CD4-positive, alpha-beta memory T cell (primary cell): ENCODE data around the gene NDUFV2. TPM values are rescaled to one million over a fixed set of nuclear protein-coding genes. Genes with fewer than 3 reads are reported as not detected.
"Not testable (repeated sequence)": the region's sequence is repeated elsewhere in the genome, so short reads cannot be mapped to it uniquely, and the experiment has no call there.

ENCODE experiments used
- CTCF ChIA-PET: fragments of 350-600 bp; sonication (Branson Sonifier 250); formaldehyde crosslinking; loops from one replicate; lab custom pipeline; 2021; ENCODE audit warnings: inconsistent platforms; ENCODE audit not compliant: partially characterized antibody; lab: Charles Lee
- POLR2A ChIA-PET: fragments of 350-600 bp; sonication (Branson Sonifier 250); formaldehyde crosslinking; loops from one replicate; lab custom pipeline; 2021; ENCODE audit not compliant: partially characterized antibody; lab: Charles Lee
- DNase-seq, 5 donors: peaks; one replicate each; pipeline versions ENCODE4 v3.0.0 to v3.0.0-alpha.2; 2020 to 2022; ENCODE audit warnings: mixed read lengths in 1 of 5
- H3K27ac ChIP-seq: one replicate; pipeline ENCODE4 v1.7.0; 2013; ENCODE audit warnings: low read depth, low read length
- H3K27me3 ChIP-seq: 2 replicates; pipeline ENCODE4 v1.7.0; 2013; ENCODE audit warnings: mild to moderate bottlenecking, low read length, moderate library complexity; ENCODE audit not compliant: insufficient read depth
- H3K36me3 ChIP-seq: 2 replicates; pipeline ENCODE4 v1.7.0; 2013; ENCODE audit warnings: mild to moderate bottlenecking, low read length, moderate library complexity; ENCODE audit not compliant: insufficient read depth
- H3K4me1 ChIP-seq: 2 replicates; pipeline ENCODE4 v1.7.0; 2013; ENCODE audit warnings: mild to moderate bottlenecking, low read length, moderate library complexity; ENCODE audit not compliant: insufficient read depth
- H3K4me3 ChIP-seq, 2 donors: one replicate each; pipeline ENCODE4 v1.7.0; 2013; ENCODE audit warnings: low read length in 2 of 2, mild to moderate bottlenecking in 1 of 2
- H3K9me3 ChIP-seq, 2 donors: one replicate each; pipeline ENCODE4 v1.7.0; 2013; ENCODE audit warnings: low read length in 2 of 2, control low read depth in 1 of 2; ENCODE audit not compliant: control insufficient read depth in 1 of 2
- H3K27ac Mint-ChIP-seq, 7 donors: one replicate each; pipeline ENCODE4 v1.8.0; 2020 to 2021; ENCODE audit warnings: mixed read lengths in 7 of 7, mild to moderate bottlenecking in 6 of 7, inconsistent platforms in 3 of 7, moderate library complexity in 3 of 7
- H3K27me3 Mint-ChIP-seq, 2 donors: one replicate each; pipeline ENCODE4 v1.8.0; 2020 to 2021; ENCODE audit warnings: mixed read lengths in 2 of 2
- H3K36me3 Mint-ChIP-seq, 2 donors: one replicate each; pipeline ENCODE4 v1.8.0; 2020 to 2021; ENCODE audit warnings: mixed read lengths in 2 of 2, inconsistent platforms in 1 of 2, mild to moderate bottlenecking in 1 of 2
- H3K4me1 Mint-ChIP-seq, 4 donors: one replicate each; pipeline ENCODE4 v1.8.0; 2020 to 2021; ENCODE audit warnings: mixed read lengths in 4 of 4, mild to moderate bottlenecking in 1 of 4
- H3K4me3 Mint-ChIP-seq, 8 donors: one replicate each; pipeline ENCODE4 v1.8.0; 2020 to 2021; ENCODE audit warnings: mixed read lengths in 8 of 8, mild to moderate bottlenecking in 7 of 8, moderate library complexity in 6 of 8, inconsistent platforms in 3 of 8
- H3K9me3 Mint-ChIP-seq, 8 donors: one replicate each; pipeline ENCODE4 v1.8.0; 2020 to 2021; ENCODE audit warnings: mixed read lengths in 8 of 8, mild to moderate bottlenecking in 5 of 8, inconsistent platforms in 3 of 8, moderate library complexity in 1 of 8
- intact Hi-C: fragments of 100-400 bp; cut with micrococcal nuclease; formaldehyde crosslinking; loops from one replicate; pipeline ENCODE4 v1.15.1; 2023
- polyA plus RNA-seq, 2 donors: library from polyadenylated mRNA; unstranded; fragments of 300-500 nt; fragmentation: Illumina TruSeq; gene quantifications; one replicate each; pipeline ENCODE4 v1.2.3, GENCODE V29; 2021
- total RNA-seq, 2 experiments: library from RNA; stranded (reverse); gene quantifications; one replicate each; pipeline ENCODE4 v1.2.3, GENCODE V29; 2021

Gene NDUFV2
- total and polyA plus RNA-seq, 4 experiments from 2014 or later: 135 to 281 (median 174) TPM

DNA sequence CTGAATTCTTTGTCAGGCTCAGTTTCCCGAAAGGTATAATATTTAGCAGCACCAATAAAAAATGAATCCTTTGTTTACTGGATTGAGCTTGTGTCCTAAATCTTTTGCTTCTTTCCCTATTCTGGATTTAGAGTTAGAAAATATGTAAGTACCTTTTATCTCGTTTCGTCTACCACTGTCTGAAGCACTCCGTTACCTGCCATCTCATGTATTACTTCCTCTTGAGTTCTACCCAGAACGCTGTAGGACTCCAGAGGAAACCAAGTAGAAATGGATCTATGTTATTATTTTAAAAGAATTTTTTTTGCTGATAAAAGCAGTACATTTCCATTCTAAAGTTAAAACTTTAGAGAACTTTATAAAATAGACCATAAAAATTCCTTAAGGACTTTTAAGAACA is 47.6 kb downstream of the NDUFV2 start:
- Mint-ChIP-seq H3K4me1 (peaks cover 64 to 92% (median 77%) of the 10 kb centered on the region in 4 donors), H3K9me3 (peaks cover 0 to 2% (median 0%) of the 10 kb centered on the region in 8 donors), H3K27me3 (no peaks in the 10 kb centered on the region), H3K4me3 (peak overlapping the region in 6 of 8 donors; percentile 9 to 62 (median 38)), H3K27ac (peak overlapping the region in 4 of 7 donors; percentile 14 to 78 (median 42)), H3K36me3 (peaks cover 0 to 9% of the 10 kb centered on the region in 2 donors)
- intact Hi-C loops: no loop called here
- Histone ChIP-seq H3K4me3 (no peak overlapping the region), H3K36me3 (no peaks in the 10 kb centered on the region), H3K4me1 (peaks cover 94% of the 10 kb centered on the region), H3K9me3 (no peaks in the 10 kb centered on the region), H3K27me3 (no peaks in the 10 kb centered on the region), H3K27ac (no peak overlapping the region)
- ChIA-PET POLR2A (interaction anchor here (1.4 to 1.5 kb wide), 2 partner anchors 13 to 32 kb away, joined by 4 to 6 read pairs; partner anchors contain the start of gene ANKRD12), CTCF (interaction anchor here (0.7 to 2.3 kb wide), 4 partner anchors 12 to 78 kb away, joined by 3 to 15 read pairs (median 4); no protein-coding TSS in a partner anchor)
- DNase-seq: no peak

GRCh38 chr18:9153256-9153655 is 50.8 kb downstream of the NDUFV2 start:
- Histone ChIP-seq H3K4me3 (no peak overlapping the region), H3K4me1 (peaks cover 93% of the 10 kb centered on the region), H3K27ac (no peak overlapping the region), H3K27me3 (no peaks in the 10 kb centered on the region), H3K36me3 (no peaks in the 10 kb centered on the region), H3K9me3 (no peaks in the 10 kb centered on the region)
- CTCF ChIA-PET: interaction anchor here (1.4 to 1.5 kb wide), 2 partner anchors 80 to 82 kb away, joined by 4 to 6 read pairs; no protein-coding TSS in a partner anchor
- intact Hi-C loops: no loop called here
- POLR2A ChIA-PET: interaction anchor here (0.8 kb wide), 1 partner anchor 14 kb away, joined by 3 read pairs; no protein-coding TSS in a partner anchor
- Mint-ChIP-seq H3K27me3 (no peaks in the 10 kb centered on the region), H3K27ac (peak overlapping the region in 2 of 7 donors; percentile 24 to 62), H3K36me3 (peaks cover 0 to 18% of the 10 kb centered on the region in 2 donors), H3K4me1 (peaks cover 66 to 93% (median 79%) of the 10 kb centered on the region in 4 donors), H3K9me3 (peaks cover 0 to 4% (median 0%) of the 10 kb centered on the region in 8 donors), H3K4me3 (peak overlapping the region in 4 of 8 donors; percentile 40 to 62 (median 50))
- DNase-seq: no peak

- POLR2A ChIA-PET: interaction anchor here (0.7 to 1.2 kb wide), 3 partner anchors 19 to 91 kb away, joined by 3 to 4 read pairs (median 3); no protein-coding TSS in a partner anchor
- H3K4me1 ChIP-seq: peaks cover 81% of the 10 kb centered on the region
Measured at GRCh38 chr18:9156604-9157249, 54.2 kb downstream of the NDUFV2 start.

GRCh38 chr18:9157806-9158205 is 55.3 kb downstream of the NDUFV2 start:
- Mint-ChIP-seq H3K4me3 (peak overlapping the region in 6 of 8 donors; percentile 1 to 70 (median 46)), H3K36me3 (peaks cover 14 to 38% of the 10 kb centered on the region in 2 donors), H3K4me1 (peaks cover 64 to 86% (median 71%) of the 10 kb centered on the region in 4 donors), H3K27me3 (no peaks in the 10 kb centered on the region), H3K9me3 (peaks cover 0 to 9% (median 5%) of the 10 kb centered on the region in 8 donors), H3K27ac (peak overlapping the region in 3 of 7 donors; percentile 25 to 55 (median 32))
- intact Hi-C loops: no loop called here
- CTCF ChIA-PET: no interaction called here
- POLR2A ChIA-PET: no interaction called here
- no peaks in the 10 kb centered on the region for H3K27me3 ChIP-seq
- no peaks in the 10 kb centered on the region for H3K36me3 ChIP-seq
- peaks cover 70% of the 10 kb centered on the region for H3K4me1 ChIP-seq
- H3K9me3 ChIP-seq: no peaks in the 10 kb centered on the region
- DNase-seq: no peak
- no peak overlapping the region for H3K27ac ChIP-seq
- no peak overlapping the region for H3K4me3 ChIP-seq

More at GRCh38 chr18:9156604-9157249, 54.2 kb downstream of the NDUFV2 start:
- peaks cover 0 to 2% (median 0%) of the 10 kb centered on the region in 8 donors for H3K9me3 Mint-ChIP-seq
- CTCF ChIA-PET: interaction anchor here (0.9 to 1.4 kb wide), 3 partner anchors 10 to 16 kb away, joined by 3 to 4 read pairs (median 3); no protein-coding TSS in a partner anchor
- Histone ChIP-seq H3K27ac (no peak overlapping the region), H3K27me3 (no peaks in the 10 kb centered on the region), H3K36me3 (no peaks in the 10 kb centered on the region), H3K4me3 (no peak overlapping the region), H3K9me3 (no peaks in the 10 kb centered on the region)
- peaks cover 59 to 85% (median 73%) of the 10 kb centered on the region in 4 donors for H3K4me1 Mint-ChIP-seq
- H3K27ac Mint-ChIP-seq: peak overlapping the region in 6 of 7 donors; percentile 12 to 87 (median 44)
- intact Hi-C loops: no loop called here
- no peak for DNase-seq
- H3K4me3 Mint-ChIP-seq: peak overlapping the region in 6 of 8 donors; percentile 13 to 69 (median 44)
- H3K27me3 Mint-ChIP-seq: no peaks in the 10 kb centered on the region
- peaks cover 4 to 29% of the 10 kb centered on the region in 2 donors for H3K36me3 Mint-ChIP-seq

GRCh38 chr18:9160014-9160413 is 57.5 kb downstream of the NDUFV2 start:
- H3K4me1 Mint-ChIP-seq: peaks cover 56 to 83% (median 67%) of the 10 kb centered on the region in 4 donors
- Histone ChIP-seq H3K36me3 (no peaks in the 10 kb centered on the region), H3K9me3 (peaks cover 0 to 8% of the 10 kb centered on the region in 2 donors), H3K27ac (no peak overlapping the region), H3K27me3 (no peaks in the 10 kb centered on the region), H3K4me3 (no peak overlapping the region), H3K4me1 (peaks cover 48% of the 10 kb centered on the region)
- intact Hi-C loops: no loop called here
- peaks cover 0 to 30% (median 21%) of the 10 kb centered on the region in 8 donors for H3K9me3 Mint-ChIP-seq
- peaks cover 34 to 50% of the 10 kb centered on the region in 2 donors for H3K36me3 Mint-ChIP-seq
- ChIA-PET POLR2A (interaction anchor here (0.7 to 1.0 kb wide), 2 partner anchors 33 to 57 kb away, joined by 3 to 4 read pairs; no protein-coding TSS in a partner anchor), CTCF (interaction anchor here (0.9 to 2.7 kb wide), 5 partner anchors 12 to 88 kb away, joined by 3 to 10 read pairs (median 3); no protein-coding TSS in a partner anchor)
- H3K4me3 Mint-ChIP-seq: peak overlapping the region in 1 of 8 donors; percentile 11
- peak overlapping the region in 1 of 7 donors; percentile 22 for H3K27ac Mint-ChIP-seq
- no peak for DNase-seq
- H3K27me3 Mint-ChIP-seq: no peaks in the 10 kb centered on the region

GRCh38 chr18:9162663-9163062 is 60.2 kb downstream of the NDUFV2 start:
- H3K27me3 Mint-ChIP-seq, H3K27me3 ChIP-seq, H3K27ac ChIP-seq, H3K9me3 ChIP-seq, DNase-seq, H3K36me3 ChIP-seq, H3K4me3 ChIP-seq, intact Hi-C loops: not testable (repeated sequence)
- ChIA-PET CTCF (interaction anchor here (2.7 kb wide), 1 partner anchor 89 kb away, joined by 10 read pairs; no protein-coding TSS in a partner anchor), POLR2A (interaction anchor here (1.1 kb wide), 1 partner anchor 1363 kb away, joined by 3 read pairs; the partner anchor contains the start of gene NAPG)
- Mint-ChIP-seq H3K4me1 (peaks cover 44 to 70% (median 51%) of the 10 kb centered on the region in 4 donors), H3K36me3 (peaks cover 43 to 50% of the 10 kb centered on the region in 2 donors), H3K9me3 (peaks cover 0 to 35% (median 23%) of the 10 kb centered on the region in 8 donors), H3K4me3 (peak overlapping the region in 2 of 8 donors; percentile 10 to 20), H3K27ac (peak overlapping the region in 2 of 7 donors; percentile 48 to 61)
- peaks cover 26% of the 10 kb centered on the region for H3K4me1 ChIP-seq
